Hepatocyte (in vitro differentiated cells): ENCODE results near the gene SRSF10. TPM values are rescaled to one million over a fixed set of nuclear protein-coding genes. Genes with fewer than 3 reads are reported as not detected.

Experiments used
- DNase-seq: peaks from one replicate; pipeline ENCODE4 v3.0.0-alpha.2; 2016; ENCODE audit warnings: low spot score
- H2AFZ ChIP-seq: fragments of 200-600 bp; sonication (generic); 2 replicates; pipeline ENCODE4 v1.6.0; 2016; ENCODE audit warnings: antibody characterized with exemption, mild to moderate bottlenecking
- H3K27ac ChIP-seq: fragments of 200-600 bp; sonication (generic); 2 replicates; pipeline ENCODE4 v1.5.1; 2016; ENCODE audit warnings: mild to moderate bottlenecking
- H3K27me3 ChIP-seq: fragments of 200-600 bp; sonication (generic); 2 replicates; pipeline ENCODE4 v1.6.1; 2016
- H3K36me3 ChIP-seq: fragments of 200-600 bp; sonication (generic); replicated peaks from 2 replicates; pipeline ENCODE4 v1.5.1; 2016; ENCODE audit warnings: low read depth; ENCODE audit not compliant: insufficient read depth
- H3K4me1 ChIP-seq: fragments of 200-600 bp; sonication (generic); 2 replicates; pipeline ENCODE4 v1.5.1; 2016; ENCODE audit warnings: mild to moderate bottlenecking, moderate library complexity; ENCODE audit not compliant: insufficient read depth
- H3K4me2 ChIP-seq: fragments of 200-600 bp; sonication (generic); 2 replicates; pipeline ENCODE4 v1.6.0; 2016
- H3K4me3 ChIP-seq: fragments of 200-600 bp; sonication (generic); 2 replicates; pipeline ENCODE4 v1.5.1; 2016; ENCODE audit warnings: mild to moderate bottlenecking
- H3K79me2 ChIP-seq: fragments of 200-600 bp; sonication (generic); 2 replicates; pipeline ENCODE4 v1.6.0; 2017; ENCODE audit warnings: mild to moderate bottlenecking
- H3K9me2 ChIP-seq: fragments of 200-600 bp; sonication (generic); replicated peaks from 2 replicates; pipeline ENCODE4 v1.6.0; 2017; ENCODE audit warnings: mild to moderate bottlenecking; ENCODE audit not compliant: insufficient read depth
- H3K9me3 ChIP-seq: fragments of 200-600 bp; sonication (generic); 2 replicates; pipeline ENCODE4 v1.5.1; 2016; ENCODE audit warnings: low read depth, mild to moderate bottlenecking
- H4K20me1 ChIP-seq: fragments of 200-600 bp; sonication (generic); 2 replicates; pipeline ENCODE4 v1.6.0; 2016; ENCODE audit warnings: mild to moderate bottlenecking; ENCODE audit not compliant: insufficient read depth, poor library complexity, severe bottlenecking
- EZH2 ChIP-seq: fragments of 200-600 bp; sonication (generic); IDR thresholded peaks from 2 replicates; pipeline ENCODE4 v1.6.1; 2016; ENCODE audit warnings: antibody characterized with exemption, mild to moderate bottlenecking, borderline replicate concordance
- EZH2phosphoT487 ChIP-seq: fragments of 200-600 bp; sonication (generic); IDR thresholded peaks from one replicate; pipeline ENCODE4 v1.6.1; 2018; ENCODE audit warnings: antibody characterized with exemption, mild to moderate bottlenecking, low read depth, moderate library complexity; ENCODE audit not compliant: unreplicated experiment, severe bottlenecking
- WGBS: methylation state at CpG from one replicate; pipeline ENCODE4 v1.1.6; 2016; ENCODE audit warnings: low lambda C conversion rate; ENCODE audit errors: missing lambda C conversion rate; 5-methylcytosine and 5-hydroxymethylcytosine counted together
- polyA plus RNA-seq: library from polyadenylated mRNA; unstranded; fragments of >200 nt; fragmentation: Nextera tagmentation; extraction: Ambion mirVana; gene quantifications from 2 replicates; pipeline ENCODE4 v1.2.1, GENCODE V29; 2016
- total RNA-seq: library from RNA; depleted of rRNA; stranded (reverse); fragments of >200 nt; gene quantifications from 2 replicates; pipeline ENCODE4 v1.2.3, GENCODE V29; 2014
- TF ChIP-seq, protein P1 (sequence below): fragments of 200-600 bp; sonication (generic); IDR thresholded peaks from 2 replicates; pipeline ENCODE4 v1.5.1; 2016; ENCODE audit warnings: antibody characterized with exemption, mild to moderate bottlenecking; ENCODE audit not compliant: poor library complexity

The SRSF10 gene
- total RNA-seq = 125 and 127 TPM in 2 replicates
- 113 and 131 TPM in 2 replicates for polyA plus RNA-seq

DNA sequence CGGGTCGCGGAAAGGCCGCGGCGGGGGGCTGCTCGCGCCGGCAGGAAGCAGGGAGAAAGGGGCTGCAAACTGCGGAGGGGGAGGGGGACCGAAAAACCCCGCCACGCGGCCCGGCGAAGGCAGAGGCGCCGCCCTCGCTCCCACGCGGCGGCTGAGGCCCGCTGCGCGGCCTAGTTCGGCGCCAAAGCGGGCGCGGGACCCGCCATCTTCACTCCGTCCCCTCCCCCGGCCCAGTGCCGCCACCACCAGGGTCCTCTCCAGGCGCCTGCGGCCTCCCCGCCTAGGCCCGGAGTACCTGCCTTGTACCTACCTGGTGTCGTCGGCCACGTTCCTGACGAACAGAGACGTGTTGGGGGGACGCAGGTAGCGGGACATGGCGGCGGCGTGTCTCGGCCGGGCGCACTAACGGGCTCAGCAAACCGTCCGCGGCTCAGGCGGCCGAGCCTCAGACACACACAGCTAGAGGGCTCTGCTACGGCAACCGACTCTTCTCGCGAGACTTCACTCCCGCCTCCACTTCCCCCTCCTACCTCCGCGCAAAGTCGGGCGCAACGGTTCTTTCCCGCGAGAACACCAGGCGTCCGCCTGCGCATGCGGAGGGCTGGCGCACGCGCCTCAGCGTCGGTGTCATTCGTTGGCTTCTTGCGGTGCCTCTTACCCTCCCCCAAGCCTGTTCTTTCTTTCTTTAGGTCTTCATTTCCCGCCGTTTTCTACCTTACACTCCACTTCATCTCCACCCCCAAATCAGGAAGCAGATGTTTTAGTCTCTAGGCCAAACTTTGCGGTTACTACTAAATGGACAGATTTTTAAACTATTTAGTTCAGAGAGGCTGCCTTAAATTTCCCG lies at the start of gene SRSF10:
SRSF10 (minus strand) TSS at position 447 of the 847 bp plus-strand sequence; CDS start at position 375, 72 bp downstream.
- TF ChIP-seq EZH2phosphoT487 = no peak
- TF ChIP-seq, protein P1, sequence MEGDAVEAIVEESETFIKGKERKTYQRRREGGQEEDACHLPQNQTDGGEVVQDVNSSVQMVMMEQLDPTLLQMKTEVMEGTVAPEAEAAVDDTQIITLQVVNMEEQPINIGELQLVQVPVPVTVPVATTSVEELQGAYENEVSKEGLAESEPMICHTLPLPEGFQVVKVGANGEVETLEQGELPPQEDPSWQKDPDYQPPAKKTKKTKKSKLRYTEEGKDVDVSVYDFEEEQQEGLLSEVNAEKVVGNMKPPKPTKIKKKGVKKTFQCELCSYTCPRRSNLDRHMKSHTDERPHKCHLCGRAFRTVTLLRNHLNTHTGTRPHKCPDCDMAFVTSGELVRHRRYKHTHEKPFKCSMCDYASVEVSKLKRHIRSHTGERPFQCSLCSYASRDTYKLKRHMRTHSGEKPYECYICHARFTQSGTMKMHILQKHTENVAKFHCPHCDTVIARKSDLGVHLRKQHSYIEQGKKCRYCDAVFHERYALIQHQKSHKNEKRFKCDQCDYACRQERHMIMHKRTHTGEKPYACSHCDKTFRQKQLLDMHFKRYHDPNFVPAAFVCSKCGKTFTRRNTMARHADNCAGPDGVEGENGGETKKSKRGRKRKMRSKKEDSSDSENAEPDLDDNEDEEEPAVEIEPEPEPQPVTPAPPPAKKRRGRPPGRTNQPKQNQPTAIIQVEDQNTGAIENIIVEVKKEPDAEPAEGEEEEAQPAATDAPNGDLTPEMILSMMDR = peak; percentile 35
- TF ChIP-seq EZH2 = no peak
- 2% methylated on average over 81 of the region's 84 CpGs for WGBS
- H3K27me3 ChIP-seq = no peaks in the 10 kb centered on the region
- peak within 1 kb of the TSS; percentile 62 for H3K4me3 ChIP-seq
- H3K9me2 ChIP-seq = no peaks in the 10 kb centered on the region
- H3K4me2 ChIP-seq = peak within 1 kb of the TSS; percentile 86
- peaks cover 42% of the 10 kb centered on the region for H3K4me1 ChIP-seq
- peak within 1 kb of the TSS; percentile 98 for H3K27ac ChIP-seq
- H3K79me2 ChIP-seq = peaks cover 49% of the 10 kb centered on the region
- H4K20me1 ChIP-seq = peaks cover 45% of the 10 kb centered on the region
- no peaks in the 10 kb centered on the region for H3K36me3 ChIP-seq
- no peaks in the 10 kb centered on the region for H3K9me3 ChIP-seq
- H2AFZ ChIP-seq = peak within 1 kb of the TSS; percentile 97
- DNase-seq = peak; percentile 99

DNA sequence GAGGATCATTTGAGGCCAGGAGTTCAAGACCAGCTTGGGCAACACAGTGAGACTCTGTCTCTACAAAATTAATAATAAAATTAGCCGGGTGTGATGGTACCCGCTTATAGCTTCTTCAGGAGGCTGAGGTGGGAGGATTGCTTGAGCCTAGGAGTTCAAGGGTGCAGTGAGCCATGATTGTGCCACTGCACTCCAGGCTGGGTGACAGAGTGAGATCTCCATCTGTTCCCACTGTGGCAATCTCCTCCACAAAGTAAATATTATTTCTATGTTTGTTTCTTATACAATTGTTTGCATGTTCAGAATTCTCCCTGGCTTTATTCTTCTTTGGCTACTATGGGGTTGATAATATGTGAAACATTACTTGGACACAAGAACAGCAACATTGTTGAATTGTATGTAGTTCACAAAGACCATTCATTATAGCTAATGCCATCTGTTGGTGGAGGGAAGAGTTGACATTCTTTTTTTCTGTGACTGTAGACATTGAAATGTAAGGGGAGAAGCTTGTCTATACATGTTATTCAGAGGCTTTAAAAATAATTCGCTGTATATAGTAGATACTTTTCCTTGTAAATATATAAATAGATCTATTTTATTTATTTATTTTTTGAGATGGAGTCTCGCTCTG lies 47.8 kb upstream of the SRSF10 start:
- Histone ChIP-seq H3K9me2 (no peaks in the 10 kb centered on the region), H3K27me3 (no peaks in the 10 kb centered on the region), H3K9me3 (no peaks in the 10 kb centered on the region), H3K4me3 (no peak overlapping the region), H3K4me2 (no peak overlapping the region), H3K4me1 (peaks cover 3% of the 10 kb centered on the region), H3K27ac (no peak overlapping the region), H3K36me3 (no peaks in the 10 kb centered on the region), H2AFZ (no peak overlapping the region), H4K20me1 (no peaks in the 10 kb centered on the region), H3K79me2 (no peaks in the 10 kb centered on the region)
- no peak for TF ChIP-seq EZH2phosphoT487
- TF ChIP-seq, protein P1 = peak; percentile 75
- 90% methylated on average over 4 of the region's 4 CpGs for WGBS
- DNase-seq = peak; percentile 52

DNA sequence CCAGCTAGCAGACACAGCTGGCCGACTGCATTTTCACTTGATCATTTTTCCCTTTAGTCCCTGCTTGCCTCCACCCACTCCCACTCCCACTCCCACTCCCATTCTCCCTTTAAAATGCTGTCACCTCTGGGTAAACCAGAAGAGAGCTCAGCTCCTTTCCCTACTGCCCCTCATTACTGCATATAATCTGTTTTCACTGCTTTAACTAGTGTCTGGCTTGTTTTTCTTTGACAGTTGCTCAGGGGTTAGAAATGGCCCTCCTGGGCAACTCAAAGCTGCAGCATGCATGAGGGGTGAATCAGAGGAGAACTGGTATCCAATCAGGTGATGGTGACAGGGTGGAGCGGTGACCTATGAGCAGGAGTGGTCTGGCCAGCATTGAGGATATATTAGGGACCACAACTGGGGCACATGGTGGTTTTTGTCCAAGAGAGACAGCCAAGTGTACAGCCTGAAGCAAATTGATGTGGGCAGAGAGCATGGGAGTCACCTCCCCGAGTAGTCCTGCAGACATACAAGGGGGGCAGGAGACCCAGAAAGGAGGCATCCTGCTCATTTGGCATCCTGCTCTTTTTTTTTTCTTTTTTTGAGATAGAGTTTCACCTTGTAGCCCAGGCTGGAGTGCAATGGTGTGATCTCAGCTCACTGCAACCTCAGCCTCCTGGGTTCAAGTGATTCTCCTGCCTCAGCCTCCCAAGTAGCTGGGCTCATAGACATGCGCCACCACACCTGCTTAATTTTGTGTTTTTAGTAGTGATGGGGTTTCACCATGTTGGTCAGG lies 42.6 kb upstream of the SRSF10 start:
- Histone ChIP-seq H3K4me1 (peaks cover 47% of the 10 kb centered on the region), H4K20me1 (no peaks in the 10 kb centered on the region), H3K9me3 (no peaks in the 10 kb centered on the region), H3K27me3 (no peaks in the 10 kb centered on the region), H3K4me2 (peak overlapping the region; percentile 25), H3K79me2 (no peaks in the 10 kb centered on the region), H2AFZ (no peak overlapping the region), H3K9me2 (no peaks in the 10 kb centered on the region), H3K36me3 (no peaks in the 10 kb centered on the region), H3K27ac (peak overlapping the region; percentile 95), H3K4me3 (no peak overlapping the region)
- TF ChIP-seq EZH2phosphoT487 = no peak
- TF ChIP-seq, protein P1 = no peak
- TF ChIP-seq EZH2 = no peak
- peak; percentile 66 for DNase-seq
- WGBS = 63% methylated on average over 4 of the region's 4 CpGs
